Measurements from ENCODE around the gene FCHSD1. TPM values are rescaled to one million over a fixed set of nuclear protein-coding genes. Genes with fewer than 3 reads are reported as not detected.

FCHSD1 gene
- total RNA-seq (37.0 and 37.1 TPM in 2 replicates), polyA plus RNA-seq (34.8 and 35.1 TPM in 2 replicates), polyA minus RNA-seq (27.4 and 30.0 TPM in 2 replicates), Bru-seq, nascent RNA (percentile 55 among the genes with signal in this experiment), BruChase-seq, experiment 1, labeled RNA remaining after a 6-hour chase (percentile 84 among the genes with signal in this experiment), BruChase-seq, experiment 2, labeled RNA remaining after a 2-hour chase (percentile 74 among the genes with signal in this experiment)
- 11.9 and 19.6 TPM in 2 replicates for polyA plus RNA-seq (2011; cell fraction: cytosol; rRNA removed)
- polyA plus RNA-seq (2011; cell fraction: nucleus; rRNA removed), result 319 and 330 TPM in 2 replicates
- 26.0 and 32.5 TPM in 2 replicates for polyA plus RNA-seq (2012)
- polyA minus RNA-seq (2011; cell fraction: cytosol; rRNA and poly(A)+ RNA removed), result 1.6 TPM
- 49.2 and 52.4 TPM in 2 replicates for polyA minus RNA-seq (2011; cell fraction: nucleus; rRNA and poly(A)+ RNA removed)
- long read RNA-seq, partial matches to known transcripts, result 4 of 27 reads
- long read RNA-seq, other reads (novel, unspliced or antisense), result 21 of 27 reads

- dilution Hi-C loops (cut with MboI; ENCODE audit: extremely low pct_ligation_motif_present, low sequenced_read_pairs), result no loop called here
- CTCF ChIA-PET, result interaction anchor here (0.7 to 2.2 kb wide), 7 partner anchors 10 to 137 kb away, joined by 3 to 16 read pairs (median 4); partner anchors contain the start of genes DIAPH1, HDAC3 and RELL2
These were observed at the start of gene FCHSD1 for GRCh38 chr5:141650851-141651727. Gene FCHSD1, minus strand, starts transcription at chr5:141651418. Its CDS starts 50 bp downstream, at chr5:141651368.

More at GRCh38 chr5:141650851-141651727, at the start of gene FCHSD1:
- no peaks in the 10 kb centered on the region for H4K20me1 ChIP-seq (replicated peaks; ENCODE audit: control insufficient read depth, extremely low read depth, insufficient read depth, low read length)
- intact Hi-C loops (cut with micrococcal nuclease), result loop anchor here (1.0 kb wide), 1 partner anchor 59 kb away; no protein-coding TSS in a partner anchor
- peak; percentile 90 for FAIRE-seq
- H3K36me3 ChIP-seq (ENCODE audit: control insufficient read depth in 2 of 2, extremely low read depth in 1 of 2, insufficient read depth in 2 of 2, low read length in 2 of 2), result peaks cover 12 to 24% of the 10 kb centered on the region in 2 experiments
- POLR2A ChIA-PET, result interaction anchor here (0.7 kb wide), 1 partner anchor 177 kb away, joined by 7 read pairs; no protein-coding TSS in a partner anchor
- peak within 1 kb of the TSS; percentile 58 for H3K4me2 ChIP-seq (ENCODE audit: insufficient read depth, low read length)
- H3K79me2 ChIP-seq (ENCODE audit: control insufficient read depth, insufficient read depth, low read length), result no peaks in the 10 kb centered on the region
- no peaks in the 10 kb centered on the region for H3K9me3 ChIP-seq (replicated peaks; ENCODE audit: control insufficient read depth, insufficient read depth, low read length)
- no peaks in the 10 kb centered on the region for H3K9me1 ChIP-seq (replicated peaks; ENCODE audit: control insufficient read depth, extremely low read depth, insufficient read depth, low read length)
- no peak within 1 kb of the TSS for H3K27ac ChIP-seq (ENCODE audit: insufficient read depth, low read depth, low read length)
- peak within 1 kb of the TSS; percentile 48 for H3K9ac ChIP-seq (replicated peaks; ENCODE audit: extremely low read depth, insufficient read depth, low read length)
- DNase-seq (ENCODE audit: low read depth, low spot score), result peak; percentile 89
- H2AFZ ChIP-seq (ENCODE audit: low read depth, low read length), result peak within 1 kb of the TSS; percentile 76
- TF ChIP-seq, protein P1, sequence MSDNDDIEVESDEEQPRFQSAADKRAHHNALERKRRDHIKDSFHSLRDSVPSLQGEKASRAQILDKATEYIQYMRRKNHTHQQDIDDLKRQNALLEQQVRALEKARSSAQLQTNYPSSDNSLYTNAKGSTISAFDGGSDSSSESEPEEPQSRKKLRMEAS (IDR thresholded peaks at IDR 0.05; ENCODE audit: insufficient read depth, insufficient read length), result no peak
- TF ChIP-seq MYC (IDR thresholded peaks at IDR 0.05; ENCODE audit: low read depth, low read length), result no peak
- TF ChIP-seq, protein P2, sequence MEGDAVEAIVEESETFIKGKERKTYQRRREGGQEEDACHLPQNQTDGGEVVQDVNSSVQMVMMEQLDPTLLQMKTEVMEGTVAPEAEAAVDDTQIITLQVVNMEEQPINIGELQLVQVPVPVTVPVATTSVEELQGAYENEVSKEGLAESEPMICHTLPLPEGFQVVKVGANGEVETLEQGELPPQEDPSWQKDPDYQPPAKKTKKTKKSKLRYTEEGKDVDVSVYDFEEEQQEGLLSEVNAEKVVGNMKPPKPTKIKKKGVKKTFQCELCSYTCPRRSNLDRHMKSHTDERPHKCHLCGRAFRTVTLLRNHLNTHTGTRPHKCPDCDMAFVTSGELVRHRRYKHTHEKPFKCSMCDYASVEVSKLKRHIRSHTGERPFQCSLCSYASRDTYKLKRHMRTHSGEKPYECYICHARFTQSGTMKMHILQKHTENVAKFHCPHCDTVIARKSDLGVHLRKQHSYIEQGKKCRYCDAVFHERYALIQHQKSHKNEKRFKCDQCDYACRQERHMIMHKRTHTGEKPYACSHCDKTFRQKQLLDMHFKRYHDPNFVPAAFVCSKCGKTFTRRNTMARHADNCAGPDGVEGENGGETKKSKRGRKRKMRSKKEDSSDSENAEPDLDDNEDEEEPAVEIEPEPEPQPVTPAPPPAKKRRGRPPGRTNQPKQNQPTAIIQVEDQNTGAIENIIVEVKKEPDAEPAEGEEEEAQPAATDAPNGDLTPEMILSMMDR (IDR thresholded peaks at IDR 0.05; ENCODE audit: extremely low read depth in 1 of 2, insufficient read depth in 1 of 2, low read depth in 1 of 2, low read length in 2 of 2), result no peak
- TF ChIP-seq FOS (IDR thresholded peaks at IDR 0.05; ENCODE audit: borderline replicate concordance, insufficient read depth, low read length), result no peak
- TF ChIP-seq POLR2A (IDR thresholded peaks at IDR 0.05; ENCODE audit: low read depth, low read length), result no peak
- TF ChIP-seq GATA2 (IDR thresholded peaks at IDR 0.05; ENCODE audit: insufficient read depth, insufficient read length, low read depth, low read length), result no peak
- TF ChIP-seq JUN (IDR thresholded peaks at IDR 0.05; ENCODE audit: borderline replicate concordance, insufficient read depth, insufficient read length, low read depth), result no peak
- TF ChIP-seq POLR2AphosphoS5 (IDR thresholded peaks at IDR 0.05; ENCODE audit: insufficient read depth, low read depth, low read length), result peak; percentile 41
- no TSS peak for BruUV-seq (replicated peaks)
- H3K27me3 ChIP-seq (ENCODE audit: control insufficient read depth in 2 of 2, insufficient read depth in 2 of 2, low read length in 2 of 2), result no peaks in the 10 kb centered on the region
- peak within 1 kb of the TSS; percentile 27 to 57 (median 53) for H3K4me3 ChIP-seq (replicated peaks in 1 of 3; ENCODE audit: insufficient read depth in 1 of 3, low read depth in 1 of 3, low read length in 3 of 3)
- H3K4me1 ChIP-seq (ENCODE audit: control insufficient read depth, extremely low read depth, insufficient read depth, low read length), result peaks cover 9% of the 10 kb centered on the region

All from endothelial cell of umbilical vein (primary cell).